ENCODE data around the gene HEPN1.

DNA sequence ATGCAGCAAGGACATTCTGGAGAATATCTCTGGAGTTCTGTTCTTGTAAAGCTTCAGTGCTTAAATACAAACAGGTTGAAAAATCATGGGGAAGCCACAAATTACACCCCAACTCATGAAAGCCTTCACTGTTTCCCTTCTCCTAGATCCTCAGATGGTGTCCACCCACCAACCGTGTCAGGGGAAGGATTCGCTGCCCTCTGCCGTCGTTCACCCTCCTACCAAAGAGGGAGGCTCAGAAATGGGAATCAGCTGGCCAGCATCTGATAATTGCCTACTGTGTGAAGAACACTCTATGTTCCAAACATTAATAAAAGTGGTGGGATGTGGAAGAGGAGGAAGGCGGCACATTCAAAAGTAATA is 24.2 kb downstream of the HEPN1 start:
- TF ChIP-seq ZNF274 (IDR thresholded peaks at IDR 0.05; ENCODE audit: low read depth, low read length) (no peak), YY1 (IDR thresholded peaks at IDR 0.05; ENCODE audit: insufficient read depth, insufficient read length) (no peak), SUZ12 (IDR thresholded peaks at IDR 0.05; ENCODE audit: extremely low read depth, insufficient read depth, insufficient read length) (no peak)

Data from NT2/D1 (cell line).